Activated CD8-positive, alpha-beta T cell treated with anti-CD3 and anti-CD28 coated beads for 36 hours (primary cell): ENCODE data around the gene MYT1. TPM values are rescaled to one million over a fixed set of nuclear protein-coding genes. Genes with fewer than 3 reads are reported as not detected.

Experiments used
- ATAC-seq: fragments of 200-7000 bp; cut with Tn5 transposase; one replicate; pipeline ENCODE4 v1.10.0; 2021; ENCODE audit warnings: mild to moderate bottlenecking, moderate library complexity
- CTCF ChIA-PET: fragments of 350-600 bp; sonication (Branson Sonifier 250); formaldehyde crosslinking; loops from one replicate; lab custom pipeline; 2021; ENCODE audit warnings: antibody characterized with exemption; lab: Charles Lee
- POLR2A ChIA-PET: fragments of 350-600 bp; sonication (Branson Sonifier 250); formaldehyde crosslinking; loops from one replicate; lab custom pipeline; 2021; ENCODE audit warnings: antibody characterized with exemption; lab: Charles Lee
- DNase-seq: peaks from one replicate; pipeline ENCODE4 v3.0.0-alpha.2; 2020
- H3K27ac Mint-ChIP-seq: one replicate; pipeline ENCODE4 v1.8.0; 2021; ENCODE audit warnings: mild to moderate bottlenecking, mixed read lengths
- H3K27me3 Mint-ChIP-seq: one replicate; pipeline ENCODE4 v1.8.0; 2021; ENCODE audit warnings: mixed read lengths
- H3K36me3 Mint-ChIP-seq: one replicate; pipeline ENCODE4 v1.8.0; 2021; ENCODE audit warnings: low read depth, mixed read lengths
- H3K4me1 Mint-ChIP-seq: one replicate; pipeline ENCODE4 v1.8.0; 2021; ENCODE audit warnings: low read depth, mixed read lengths
- H3K4me3 Mint-ChIP-seq: one replicate; pipeline ENCODE4 v1.8.0; 2021; ENCODE audit warnings: mild to moderate bottlenecking, moderate library complexity, mixed read lengths
- H3K9me3 Mint-ChIP-seq: one replicate; pipeline ENCODE4 v1.8.0; 2021; ENCODE audit warnings: mixed read lengths
- intact Hi-C: fragments of 100-400 bp; cut with micrococcal nuclease; formaldehyde crosslinking; loops from one replicate; pipeline ENCODE4 v1.10.0; 2022
- total RNA-seq, 2 experiments: library from RNA; stranded (reverse); gene quantifications; one replicate each; pipeline ENCODE4 v1.2.3, GENCODE V29; 2021
- TF ChIP-seq, protein P1 (sequence below): fragments of 200-600 bp; IDR thresholded peaks from one replicate; pipeline ENCODE4 v1.8.0; 2022; ENCODE audit warnings: antibody characterized with exemption, mild to moderate bottlenecking

Gene MYT1
- total RNA-seq, 2 experiments from 2014 or later: not detected

DNA sequence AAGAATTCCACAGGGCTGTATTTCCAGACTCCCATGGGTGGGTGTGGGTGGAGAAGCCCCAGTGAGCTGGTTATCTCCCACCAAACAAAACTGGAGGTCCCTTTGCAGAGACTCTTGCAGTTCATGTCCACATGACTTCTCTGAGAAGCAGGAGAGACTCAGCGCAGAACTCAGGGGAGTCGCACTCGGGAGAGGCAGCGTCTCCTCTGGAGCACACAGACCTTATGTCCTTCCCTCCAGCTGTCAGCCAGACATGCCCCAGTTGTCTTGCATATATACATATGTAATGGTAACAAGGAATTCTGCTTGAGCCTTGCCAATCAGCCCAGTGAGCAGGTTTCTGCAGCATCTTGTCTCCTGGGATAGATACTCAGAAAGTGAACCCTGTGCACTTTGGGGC is 23.8 kb downstream of the MYT1 start:
- Mint-ChIP-seq H3K4me3 (no peak overlapping the region), H3K36me3 (no peaks in the 10 kb centered on the region), H3K27me3 (peaks cover 10% of the 10 kb centered on the region), H3K27ac (no peak overlapping the region), H3K4me1 (peaks cover 2% of the 10 kb centered on the region), H3K9me3 (peaks cover 3% of the 10 kb centered on the region)
- ChIA-PET POLR2A (no interaction called here), CTCF (no interaction called here)
- ATAC-seq (no peak), DNase-seq (no peak)
- TF ChIP-seq, protein P1, sequence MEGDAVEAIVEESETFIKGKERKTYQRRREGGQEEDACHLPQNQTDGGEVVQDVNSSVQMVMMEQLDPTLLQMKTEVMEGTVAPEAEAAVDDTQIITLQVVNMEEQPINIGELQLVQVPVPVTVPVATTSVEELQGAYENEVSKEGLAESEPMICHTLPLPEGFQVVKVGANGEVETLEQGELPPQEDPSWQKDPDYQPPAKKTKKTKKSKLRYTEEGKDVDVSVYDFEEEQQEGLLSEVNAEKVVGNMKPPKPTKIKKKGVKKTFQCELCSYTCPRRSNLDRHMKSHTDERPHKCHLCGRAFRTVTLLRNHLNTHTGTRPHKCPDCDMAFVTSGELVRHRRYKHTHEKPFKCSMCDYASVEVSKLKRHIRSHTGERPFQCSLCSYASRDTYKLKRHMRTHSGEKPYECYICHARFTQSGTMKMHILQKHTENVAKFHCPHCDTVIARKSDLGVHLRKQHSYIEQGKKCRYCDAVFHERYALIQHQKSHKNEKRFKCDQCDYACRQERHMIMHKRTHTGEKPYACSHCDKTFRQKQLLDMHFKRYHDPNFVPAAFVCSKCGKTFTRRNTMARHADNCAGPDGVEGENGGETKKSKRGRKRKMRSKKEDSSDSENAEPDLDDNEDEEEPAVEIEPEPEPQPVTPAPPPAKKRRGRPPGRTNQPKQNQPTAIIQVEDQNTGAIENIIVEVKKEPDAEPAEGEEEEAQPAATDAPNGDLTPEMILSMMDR: no peak
- intact Hi-C loops: no loop called here

- no peak overlapping the region for H3K4me3 Mint-ChIP-seq
- DNase-seq: no peak
- ChIA-PET POLR2A (interaction anchor here (1.3 kb wide), 1 partner anchor 13 kb away, joined by 4 read pairs; no protein-coding TSS in a partner anchor), CTCF (no interaction called here)
- peaks cover 3% of the 10 kb centered on the region for H3K9me3 Mint-ChIP-seq
- TF ChIP-seq, protein P1: no peak
- peaks cover 4% of the 10 kb centered on the region for H3K4me1 Mint-ChIP-seq
- H3K27me3 Mint-ChIP-seq: peaks cover 10% of the 10 kb centered on the region
- H3K27ac Mint-ChIP-seq: no peak overlapping the region
- ATAC-seq: no peak
- intact Hi-C loops: no loop called here
- no peaks in the 10 kb centered on the region for H3K36me3 Mint-ChIP-seq
These were observed 24.7 kb downstream of the MYT1 start for GRCh38 chr20:64188682-64189529.

DNA sequence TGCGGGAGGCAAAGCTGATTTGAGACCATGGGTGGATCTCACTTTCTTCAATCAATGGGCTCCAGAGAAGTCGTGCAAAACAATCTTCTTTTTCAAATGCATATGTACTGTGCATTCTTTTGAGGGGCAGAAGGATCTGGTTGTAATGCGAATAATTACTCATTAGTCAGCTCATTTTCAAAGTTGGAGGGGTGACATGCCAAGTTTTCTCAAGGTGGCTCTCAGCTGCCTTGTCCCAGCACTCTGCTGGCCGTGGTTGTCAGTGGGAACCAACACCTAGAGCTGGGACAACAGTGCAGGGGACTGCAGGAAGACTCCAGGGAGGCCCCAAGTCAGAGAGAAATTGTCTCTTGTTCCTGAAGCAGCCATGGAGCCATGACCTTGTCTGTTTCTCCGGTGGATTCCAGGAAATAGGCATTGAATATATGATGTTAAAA is 25.3 kb downstream of the MYT1 start:
- intact Hi-C loops: no loop called here
- no peak for ATAC-seq
- no peak overlapping the region for H3K27ac Mint-ChIP-seq
- TF ChIP-seq, protein P1: no peak
- H3K36me3 Mint-ChIP-seq: no peaks in the 10 kb centered on the region
- peaks cover 4% of the 10 kb centered on the region for H3K4me1 Mint-ChIP-seq
- no peak overlapping the region for H3K4me3 Mint-ChIP-seq
- CTCF ChIA-PET: no interaction called here
- peaks cover 3% of the 10 kb centered on the region for H3K9me3 Mint-ChIP-seq
- DNase-seq: no peak
- POLR2A ChIA-PET: interaction anchor here (1.3 kb wide), 1 partner anchor 13 kb away, joined by 4 read pairs; no protein-coding TSS in a partner anchor
- H3K27me3 Mint-ChIP-seq: peaks cover 13% of the 10 kb centered on the region

GRCh38 chr20:64189986-64190385 is 25.7 kb downstream of the MYT1 start:
- no peak overlapping the region for H3K4me3 Mint-ChIP-seq
- POLR2A ChIA-PET: interaction anchor here (1.3 kb wide), 1 partner anchor 12 kb away, joined by 4 read pairs; no protein-coding TSS in a partner anchor
- no peak overlapping the region for H3K27ac Mint-ChIP-seq
- peaks cover 4% of the 10 kb centered on the region for H3K4me1 Mint-ChIP-seq
- peaks cover 3% of the 10 kb centered on the region for H3K9me3 Mint-ChIP-seq
- intact Hi-C loops: no loop called here
- DNase-seq: no peak
- TF ChIP-seq, protein P1: no peak
- peaks cover 13% of the 10 kb centered on the region for H3K27me3 Mint-ChIP-seq
- H3K36me3 Mint-ChIP-seq: no peaks in the 10 kb centered on the region
- ATAC-seq: no peak
- CTCF ChIA-PET: no interaction called here

GRCh38 chr20:64191002-64191401 is 26.8 kb downstream of the MYT1 start:
- POLR2A ChIA-PET: no interaction called here
- H3K27ac Mint-ChIP-seq: no peak overlapping the region

More at GRCh38 chr20:64191002-64191401, 26.8 kb downstream of the MYT1 start:
- DNase-seq (no peak), ATAC-seq (no peak)
- peaks cover 4% of the 10 kb centered on the region for H3K4me1 Mint-ChIP-seq
- H3K36me3 Mint-ChIP-seq: no peaks in the 10 kb centered on the region
- H3K9me3 Mint-ChIP-seq: peaks cover 3% of the 10 kb centered on the region
- TF ChIP-seq, protein P1: no peak
- CTCF ChIA-PET: no interaction called here
- intact Hi-C loops: no loop called here
- no peak overlapping the region for H3K4me3 Mint-ChIP-seq
- peaks cover 15% of the 10 kb centered on the region for H3K27me3 Mint-ChIP-seq
